WTC11 (cell line): Measurements from ENCODE around the gene PAMR1.

Experiments
- CBFB ChIP-seq: sonication (generic); formaldehyde crosslinking; IDR thresholded peaks from 2 replicates; pipeline ENCODE4 v1.8.1; 2022; ENCODE audit warnings: mild to moderate bottlenecking, low read depth, missing genetic modification reagents
- NR2C2 ChIP-seq: sonication (generic); formaldehyde crosslinking; IDR thresholded peaks from 2 replicates; pipeline ENCODE4 v1.8.0; 2022; ENCODE audit warnings: mild to moderate bottlenecking, missing genetic modification reagents
- TF ChIP-seq, protein P1 (sequence below): fragments of 200-600 bp; IDR thresholded peaks from 2 replicates; pipeline ENCODE4 v1.8.0; 2022; ENCODE audit warnings: antibody characterized with exemption
- TF ChIP-seq, protein P2 (sequence below): sonication (generic); formaldehyde crosslinking; IDR thresholded peaks from 2 replicates; pipeline ENCODE4 v1.8.1; 2022; ENCODE audit warnings: mild to moderate bottlenecking, moderate library complexity, missing genetic modification reagents

DNA sequence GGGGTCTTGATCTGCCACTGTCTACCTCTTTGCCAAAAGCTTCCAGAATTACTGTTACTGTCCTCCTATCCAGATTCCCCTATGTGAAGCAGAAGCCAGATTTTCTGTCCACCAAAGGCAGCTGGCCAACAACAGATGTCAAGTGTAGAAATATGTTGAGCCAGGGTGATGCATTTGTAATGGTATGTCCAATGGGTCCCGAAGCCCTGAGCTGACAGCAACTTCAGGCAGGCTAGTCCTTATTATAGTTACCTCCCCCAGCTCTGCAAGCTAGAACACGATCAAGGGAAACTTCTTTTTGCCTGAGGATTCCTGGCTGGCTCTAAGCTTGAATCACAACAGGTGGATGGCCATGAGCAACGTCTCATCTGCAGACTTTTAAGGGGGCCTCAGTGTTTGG is 10.2 kb downstream of the PAMR1 start:
- TF ChIP-seq, protein P1, sequence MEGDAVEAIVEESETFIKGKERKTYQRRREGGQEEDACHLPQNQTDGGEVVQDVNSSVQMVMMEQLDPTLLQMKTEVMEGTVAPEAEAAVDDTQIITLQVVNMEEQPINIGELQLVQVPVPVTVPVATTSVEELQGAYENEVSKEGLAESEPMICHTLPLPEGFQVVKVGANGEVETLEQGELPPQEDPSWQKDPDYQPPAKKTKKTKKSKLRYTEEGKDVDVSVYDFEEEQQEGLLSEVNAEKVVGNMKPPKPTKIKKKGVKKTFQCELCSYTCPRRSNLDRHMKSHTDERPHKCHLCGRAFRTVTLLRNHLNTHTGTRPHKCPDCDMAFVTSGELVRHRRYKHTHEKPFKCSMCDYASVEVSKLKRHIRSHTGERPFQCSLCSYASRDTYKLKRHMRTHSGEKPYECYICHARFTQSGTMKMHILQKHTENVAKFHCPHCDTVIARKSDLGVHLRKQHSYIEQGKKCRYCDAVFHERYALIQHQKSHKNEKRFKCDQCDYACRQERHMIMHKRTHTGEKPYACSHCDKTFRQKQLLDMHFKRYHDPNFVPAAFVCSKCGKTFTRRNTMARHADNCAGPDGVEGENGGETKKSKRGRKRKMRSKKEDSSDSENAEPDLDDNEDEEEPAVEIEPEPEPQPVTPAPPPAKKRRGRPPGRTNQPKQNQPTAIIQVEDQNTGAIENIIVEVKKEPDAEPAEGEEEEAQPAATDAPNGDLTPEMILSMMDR: no peak
- TF ChIP-seq, protein P2, sequence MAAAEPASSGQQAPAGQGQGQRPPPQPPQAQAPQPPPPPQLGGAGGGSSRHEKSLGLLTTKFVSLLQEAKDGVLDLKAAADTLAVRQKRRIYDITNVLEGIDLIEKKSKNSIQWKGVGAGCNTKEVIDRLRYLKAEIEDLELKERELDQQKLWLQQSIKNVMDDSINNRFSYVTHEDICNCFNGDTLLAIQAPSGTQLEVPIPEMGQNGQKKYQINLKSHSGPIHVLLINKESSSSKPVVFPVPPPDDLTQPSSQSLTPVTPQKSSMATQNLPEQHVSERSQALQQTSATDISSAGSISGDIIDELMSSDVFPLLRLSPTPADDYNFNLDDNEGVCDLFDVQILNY (CRISPR knock-in tag): no peak
- TF ChIP-seq CBFB (CRISPR knock-in tag) (no peak), NR2C2 (CRISPR knock-in tag) (no peak)
